Measurements from ENCODE around the gene SELENOF. TPM values are rescaled to one million over a fixed set of nuclear protein-coding genes. Genes with fewer than 3 reads are reported as not detected.

SELENOF gene
- total RNA-seq, 4 donors from 2014 or later, result 84.0 to 216 (median 112) TPM

DNA sequence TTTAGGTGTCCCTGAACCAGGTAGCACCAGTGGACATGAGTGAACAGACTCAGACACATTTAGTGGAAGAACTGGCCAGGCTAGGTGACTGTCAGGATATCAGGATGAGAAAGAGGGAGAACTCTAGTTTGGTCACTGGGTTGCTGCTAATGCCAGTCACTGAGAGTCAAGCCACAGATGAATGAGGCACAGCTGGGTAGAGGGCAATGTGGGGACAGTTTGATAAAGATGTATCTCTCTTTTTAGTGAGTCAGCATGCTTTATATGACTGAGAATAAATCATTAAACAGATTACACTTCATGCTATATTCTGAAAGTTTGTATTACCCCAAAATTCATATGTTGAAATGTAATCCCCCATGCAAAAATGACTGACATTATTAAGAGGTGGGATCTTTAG, 87.1 kb downstream of the SELENOF start:
- TF ChIP-seq, protein P1, sequence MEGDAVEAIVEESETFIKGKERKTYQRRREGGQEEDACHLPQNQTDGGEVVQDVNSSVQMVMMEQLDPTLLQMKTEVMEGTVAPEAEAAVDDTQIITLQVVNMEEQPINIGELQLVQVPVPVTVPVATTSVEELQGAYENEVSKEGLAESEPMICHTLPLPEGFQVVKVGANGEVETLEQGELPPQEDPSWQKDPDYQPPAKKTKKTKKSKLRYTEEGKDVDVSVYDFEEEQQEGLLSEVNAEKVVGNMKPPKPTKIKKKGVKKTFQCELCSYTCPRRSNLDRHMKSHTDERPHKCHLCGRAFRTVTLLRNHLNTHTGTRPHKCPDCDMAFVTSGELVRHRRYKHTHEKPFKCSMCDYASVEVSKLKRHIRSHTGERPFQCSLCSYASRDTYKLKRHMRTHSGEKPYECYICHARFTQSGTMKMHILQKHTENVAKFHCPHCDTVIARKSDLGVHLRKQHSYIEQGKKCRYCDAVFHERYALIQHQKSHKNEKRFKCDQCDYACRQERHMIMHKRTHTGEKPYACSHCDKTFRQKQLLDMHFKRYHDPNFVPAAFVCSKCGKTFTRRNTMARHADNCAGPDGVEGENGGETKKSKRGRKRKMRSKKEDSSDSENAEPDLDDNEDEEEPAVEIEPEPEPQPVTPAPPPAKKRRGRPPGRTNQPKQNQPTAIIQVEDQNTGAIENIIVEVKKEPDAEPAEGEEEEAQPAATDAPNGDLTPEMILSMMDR (IDR thresholded peaks at IDR 0.05; ENCODE audit: low read depth), result no peak

DNA sequence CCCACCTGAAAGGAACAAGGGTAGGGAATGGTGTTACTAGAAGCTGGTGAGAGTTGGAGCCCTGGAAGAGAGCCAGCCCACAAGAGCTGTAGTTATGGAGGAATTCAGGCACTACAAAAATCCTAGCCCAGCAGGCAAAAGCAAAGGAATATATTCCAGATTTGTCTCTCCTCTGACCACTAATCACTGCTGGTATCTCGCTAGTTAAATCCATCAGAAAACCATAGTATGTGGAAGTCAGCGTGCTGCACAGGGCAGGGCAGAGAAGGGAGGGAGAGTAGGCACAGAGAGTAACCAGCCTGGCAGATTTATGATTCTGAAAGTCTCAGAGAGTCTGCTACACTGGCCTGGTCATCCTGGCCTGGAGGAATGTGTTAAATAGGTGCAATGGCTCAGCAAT, 88.6 kb downstream of the SELENOF start:
- TF ChIP-seq, protein P1 (IDR thresholded peaks at IDR 0.05; ENCODE audit: low read depth), result no peak

DNA sequence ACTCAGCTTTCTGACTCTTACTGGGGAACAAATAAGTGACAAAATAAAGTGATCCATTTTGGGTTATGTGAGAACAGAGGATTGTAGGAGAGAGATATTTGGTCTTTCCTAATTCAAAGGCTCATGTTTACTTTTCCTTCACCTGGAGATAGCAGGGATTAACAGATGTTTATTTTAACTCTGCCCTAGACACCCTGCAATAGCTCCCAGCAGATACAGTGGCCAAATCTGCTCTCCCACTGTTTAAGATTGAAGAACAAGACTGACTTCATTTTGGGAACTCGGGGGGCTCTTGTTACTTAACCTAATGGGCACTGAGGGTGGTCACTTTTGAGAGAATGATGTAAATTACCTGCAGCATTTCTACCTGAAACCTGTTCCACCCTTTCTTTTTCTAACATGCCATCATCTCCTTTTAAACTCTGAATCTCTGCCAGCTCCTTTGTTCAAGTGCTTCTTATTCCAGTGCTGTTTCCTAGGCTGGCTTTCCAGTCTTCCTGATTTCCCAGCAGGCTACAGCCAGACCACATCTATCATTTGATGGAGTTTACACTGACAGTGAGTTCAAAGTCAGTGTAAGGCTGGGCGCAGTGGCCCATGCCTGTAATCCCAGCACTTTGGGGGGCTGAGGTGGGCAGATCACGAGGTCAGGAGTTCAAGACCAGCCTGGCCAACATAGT, 90.0 kb downstream of the SELENOF start:
- TF ChIP-seq, protein P1 (IDR thresholded peaks at IDR 0.05; ENCODE audit: low read depth), result no peak

DNA sequence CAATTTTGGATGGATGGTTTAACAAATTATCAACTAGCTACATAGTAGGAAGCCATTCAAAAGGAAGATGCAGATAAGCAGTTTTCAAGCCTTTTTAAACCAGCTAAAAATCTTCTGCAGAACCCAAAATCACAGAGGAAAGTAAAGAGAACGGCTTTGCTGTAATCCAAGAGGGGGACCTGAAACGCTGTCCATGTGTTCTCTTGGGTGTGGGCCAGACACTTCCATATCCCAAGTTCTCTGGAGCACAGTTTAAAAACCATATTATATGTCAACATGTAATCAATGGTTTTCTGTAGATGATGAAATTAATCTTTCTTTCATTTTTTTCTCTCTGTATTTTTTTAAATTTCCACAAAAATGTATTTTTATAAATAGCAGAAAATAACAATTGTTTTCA, 90.5 kb downstream of the SELENOF start:
- TF ChIP-seq, protein P1 (IDR thresholded peaks at IDR 0.05; ENCODE audit: low read depth), result no peak

DNA sequence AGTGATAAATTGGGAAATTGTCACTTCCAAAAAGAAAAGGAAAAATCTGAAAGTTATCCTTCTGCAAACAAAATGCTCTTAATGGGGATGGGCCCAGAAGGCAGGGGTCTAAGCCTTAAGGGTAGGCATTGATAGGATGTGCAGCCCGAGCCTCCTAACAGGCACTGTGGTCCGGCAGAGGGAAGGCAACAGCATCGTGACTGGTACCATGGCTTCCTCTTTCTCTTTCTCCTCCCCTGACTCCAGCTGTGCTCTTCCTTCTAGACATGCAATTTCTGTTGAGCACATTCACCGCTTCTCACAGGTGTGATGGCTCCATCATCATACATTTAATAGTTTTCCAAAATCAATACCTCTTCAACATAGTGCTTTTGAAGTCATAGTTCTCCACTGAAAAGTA, 91.5 kb downstream of the SELENOF start:
- TF ChIP-seq, protein P1 (IDR thresholded peaks at IDR 0.05; ENCODE audit: low read depth), result no peak

DNA sequence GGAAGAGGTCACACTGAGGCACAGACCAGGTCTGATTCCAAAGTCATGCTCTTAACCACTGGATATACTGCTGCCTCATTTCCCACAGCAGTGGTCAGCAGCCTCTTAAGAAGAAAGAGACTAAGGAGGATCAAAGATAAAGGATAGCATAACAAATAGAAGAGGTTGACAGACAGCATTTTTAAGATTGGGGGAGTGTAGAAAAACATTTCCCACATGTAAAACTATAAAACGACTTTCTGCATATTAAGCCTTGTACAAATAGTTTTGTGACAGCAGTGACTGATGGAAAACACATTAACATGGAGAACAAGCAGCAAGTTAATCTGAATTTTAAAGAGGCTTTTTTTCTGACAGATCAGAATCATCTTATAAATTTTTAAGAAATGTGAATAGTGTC, 92.0 kb downstream of the SELENOF start:
- TF ChIP-seq, protein P1 (IDR thresholded peaks at IDR 0.05; ENCODE audit: low read depth), result no peak

Other genes starting within 250 kb of the SELENOF start
- 100 to 1,000 TPM in 2 of 4 donors, 10 to 100 TPM in 2; 94.9 to 135 (median 98.6) TPM for gene SH3GLB1, start 209.6 kb downstream of the SELENOF start, total RNA-seq
- gene HS2ST1, start 509 bp upstream of the SELENOF start, total RNA-seq, result 10 to 100 TPM; 10.2 to 25.5 (median 15.7) TPM

Data from subcutaneous adipose tissue (tissue), 4 donors.